Measurements from ENCODE around the gene IL19.

Gene IL19

GRCh38 chr1:206882555-206882954 is 112.0 kb downstream of the IL19 start (continued):
- TF ChIP-seq ZBTB17 (tag by site-specific recombination; IDR thresholded peaks at IDR 0.05) = no peak
- no peak for TF ChIP-seq ZNF571 (tag by site-specific recombination; IDR thresholded peaks at IDR 0.05)
- no peak for TF ChIP-seq ZNF623 (tag by site-specific recombination; IDR thresholded peaks at IDR 0.05)

DNA sequence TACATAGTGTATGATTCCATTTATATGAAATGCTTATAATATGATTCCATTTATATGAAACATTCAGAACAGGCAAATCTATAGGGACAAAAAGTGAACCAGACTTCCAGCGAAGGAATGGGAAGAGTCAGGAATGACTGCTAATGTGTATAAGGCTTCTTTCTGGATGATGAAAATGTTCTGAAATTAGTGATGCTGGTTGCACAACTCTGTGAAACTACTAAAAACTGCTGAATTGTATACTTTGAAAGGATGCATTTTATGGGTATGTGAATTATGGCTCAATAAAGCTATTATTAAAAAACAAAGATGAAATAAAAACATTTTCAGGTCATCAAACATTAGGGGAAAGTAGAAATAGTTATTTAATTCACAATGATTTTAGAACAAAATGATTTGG is 112.6 kb downstream of the IL19 start:
- POLR2A ChIA-PET = no interaction called here
- CTCF ChIA-PET = interaction anchor here (0.6 to 3.1 kb wide), 7 partner anchors 8 to 195 kb away, joined by 3 to 10 read pairs (median 4); partner anchors contain the start of gene IL20
- Histone ChIP-seq H3K36me3 (ENCODE audit: control insufficient read depth in 2 of 2, insufficient read depth in 1 of 2, low read length in 2 of 2) (no peaks in the 10 kb centered on the region), H3K4me3 (ENCODE audit: low read depth, low read length) (no peak overlapping the region), H3K27ac (ENCODE audit: extremely low read depth, low read depth, low read length) (no peak overlapping the region), H3K9me3 (ENCODE audit: control insufficient read depth, insufficient read depth, low read depth, low read length) (no peaks in the 10 kb centered on the region), H3K4me1 (ENCODE audit: control insufficient read depth, insufficient read depth, low read length) (no peaks in the 10 kb centered on the region)
- TF ChIP-seq ZNF274 (IDR thresholded peaks at IDR 0.05; ENCODE audit: low read length) (no peak), ZNF274 (tag by site-specific recombination; IDR thresholded peaks at IDR 0.05; ENCODE audit: borderline replicate concordance) (no peak), ZNF10 (tag by site-specific recombination; IDR thresholded peaks at IDR 0.05) (no peak), KLF10 (tag by site-specific recombination; IDR thresholded peaks at IDR 0.05) (no peak), HOXA7 (CRISPR knock-in tag; IDR thresholded peaks at IDR 0.05; ENCODE audit: borderline replicate concordance) (no peak), ZNF324 (tag by site-specific recombination; IDR thresholded peaks at IDR 0.05) (no peak), ZNF549 (tag by site-specific recombination; IDR thresholded peaks at IDR 0.05) (no peak), RBAK (tag by site-specific recombination; IDR thresholded peaks at IDR 0.05) (no peak), ZNF670 (tag by site-specific recombination; IDR thresholded peaks at IDR 0.05; ENCODE audit: low read depth) (no peak), ZNF214 (tag by site-specific recombination; IDR thresholded peaks at IDR 0.05; ENCODE audit: borderline replicate concordance) (no peak), ZNF610 (tag by site-specific recombination; IDR thresholded peaks at IDR 0.05; ENCODE audit: borderline replicate concordance) (no peak), GLIS2 (tag by site-specific recombination; IDR thresholded peaks at IDR 0.05) (no peak), TCF7L2 (IDR thresholded peaks at IDR 0.05; ENCODE audit: borderline replicate concordance, low read depth, low read length) (no peak), ZNF202 (tag by site-specific recombination; IDR thresholded peaks at IDR 0.05; ENCODE audit: borderline replicate concordance) (no peak), SP3 (tag by site-specific recombination; IDR thresholded peaks at IDR 0.05) (no peak), ZNF248 (tag by site-specific recombination; IDR thresholded peaks at IDR 0.05) (no peak), OVOL3 (tag by site-specific recombination; IDR thresholded peaks at IDR 0.05) (no peak), ZNF843 (tag by site-specific recombination; IDR thresholded peaks at IDR 0.05) (no peak), ZNF707 (tag by site-specific recombination; IDR thresholded peaks at IDR 0.05) (no peak), BCL11B (tag by site-specific recombination; IDR thresholded peaks at IDR 0.05; ENCODE audit: low read depth) (no peak)

DNA sequence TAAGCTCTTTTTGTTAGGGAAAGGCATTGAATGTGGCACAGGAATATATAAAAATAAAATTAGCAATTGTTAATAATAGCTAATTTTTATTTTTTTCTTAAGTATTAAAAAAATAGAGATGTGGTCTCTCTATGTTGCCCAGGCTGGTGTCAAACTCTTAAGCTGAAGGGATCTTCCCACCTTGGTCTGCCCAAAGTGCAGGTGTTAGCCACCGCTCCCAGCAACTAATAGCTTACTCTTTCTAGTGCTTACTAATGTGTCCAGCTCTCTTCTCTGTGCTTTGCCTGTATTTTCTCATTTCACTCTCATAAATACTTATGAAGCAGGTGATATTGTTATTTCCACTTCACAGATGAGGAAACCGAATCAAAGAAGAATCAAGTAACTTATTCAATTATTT is 113.3 kb downstream of the IL19 start:
- no peaks in the 10 kb centered on the region for H3K4me1 ChIP-seq (ENCODE audit: control insufficient read depth, insufficient read depth, low read length)
- no peaks in the 10 kb centered on the region for H3K9me3 ChIP-seq (ENCODE audit: control insufficient read depth, insufficient read depth, low read depth, low read length)
- no peaks in the 10 kb centered on the region for H3K36me3 ChIP-seq (ENCODE audit: control insufficient read depth in 2 of 2, insufficient read depth in 1 of 2, low read length in 2 of 2)
- POLR2A ChIA-PET = no interaction called here
- no peak overlapping the region for H3K27ac ChIP-seq (ENCODE audit: extremely low read depth, low read depth, low read length)
- H3K4me3 ChIP-seq (ENCODE audit: low read depth, low read length) = no peak overlapping the region
- CTCF ChIA-PET = interaction anchor here (0.6 to 3.1 kb wide), 6 partner anchors 11 to 194 kb away, joined by 3 to 10 read pairs (median 4); partner anchors contain the start of gene IL20
- TF ChIP-seq PRDM1 (tag by site-specific recombination; IDR thresholded peaks at IDR 0.05) (no peak), GLIS2 (tag by site-specific recombination; IDR thresholded peaks at IDR 0.05) (no peak), ELK4 (IDR thresholded peaks at IDR 0.05; ENCODE audit: borderline replicate concordance, low read depth, low read length) (no peak), YY2 (tag by site-specific recombination; IDR thresholded peaks at IDR 0.05) (no peak), ZNF169 (tag by site-specific recombination; IDR thresholded peaks at IDR 0.05) (no peak)
- TF ChIP-seq, protein P1, sequence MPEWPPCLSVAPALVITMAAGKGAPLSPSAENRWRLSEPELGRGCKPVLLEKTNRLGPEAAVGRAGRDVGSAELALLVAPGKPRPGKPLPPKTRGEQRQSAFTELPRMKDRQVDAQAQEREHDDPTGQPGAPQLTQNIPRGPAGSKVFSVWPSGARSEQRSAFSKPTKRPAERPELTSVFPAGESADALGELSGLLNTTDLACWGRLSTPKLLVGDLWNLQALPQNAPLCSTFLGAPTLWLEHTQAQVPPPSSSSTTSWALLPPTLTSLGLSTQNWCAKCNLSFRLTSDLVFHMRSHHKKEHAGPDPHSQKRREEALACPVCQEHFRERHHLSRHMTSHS (tag by site-specific recombination; IDR thresholded peaks at IDR 0.05) = no peak
- TF ChIP-seq, protein P2, sequence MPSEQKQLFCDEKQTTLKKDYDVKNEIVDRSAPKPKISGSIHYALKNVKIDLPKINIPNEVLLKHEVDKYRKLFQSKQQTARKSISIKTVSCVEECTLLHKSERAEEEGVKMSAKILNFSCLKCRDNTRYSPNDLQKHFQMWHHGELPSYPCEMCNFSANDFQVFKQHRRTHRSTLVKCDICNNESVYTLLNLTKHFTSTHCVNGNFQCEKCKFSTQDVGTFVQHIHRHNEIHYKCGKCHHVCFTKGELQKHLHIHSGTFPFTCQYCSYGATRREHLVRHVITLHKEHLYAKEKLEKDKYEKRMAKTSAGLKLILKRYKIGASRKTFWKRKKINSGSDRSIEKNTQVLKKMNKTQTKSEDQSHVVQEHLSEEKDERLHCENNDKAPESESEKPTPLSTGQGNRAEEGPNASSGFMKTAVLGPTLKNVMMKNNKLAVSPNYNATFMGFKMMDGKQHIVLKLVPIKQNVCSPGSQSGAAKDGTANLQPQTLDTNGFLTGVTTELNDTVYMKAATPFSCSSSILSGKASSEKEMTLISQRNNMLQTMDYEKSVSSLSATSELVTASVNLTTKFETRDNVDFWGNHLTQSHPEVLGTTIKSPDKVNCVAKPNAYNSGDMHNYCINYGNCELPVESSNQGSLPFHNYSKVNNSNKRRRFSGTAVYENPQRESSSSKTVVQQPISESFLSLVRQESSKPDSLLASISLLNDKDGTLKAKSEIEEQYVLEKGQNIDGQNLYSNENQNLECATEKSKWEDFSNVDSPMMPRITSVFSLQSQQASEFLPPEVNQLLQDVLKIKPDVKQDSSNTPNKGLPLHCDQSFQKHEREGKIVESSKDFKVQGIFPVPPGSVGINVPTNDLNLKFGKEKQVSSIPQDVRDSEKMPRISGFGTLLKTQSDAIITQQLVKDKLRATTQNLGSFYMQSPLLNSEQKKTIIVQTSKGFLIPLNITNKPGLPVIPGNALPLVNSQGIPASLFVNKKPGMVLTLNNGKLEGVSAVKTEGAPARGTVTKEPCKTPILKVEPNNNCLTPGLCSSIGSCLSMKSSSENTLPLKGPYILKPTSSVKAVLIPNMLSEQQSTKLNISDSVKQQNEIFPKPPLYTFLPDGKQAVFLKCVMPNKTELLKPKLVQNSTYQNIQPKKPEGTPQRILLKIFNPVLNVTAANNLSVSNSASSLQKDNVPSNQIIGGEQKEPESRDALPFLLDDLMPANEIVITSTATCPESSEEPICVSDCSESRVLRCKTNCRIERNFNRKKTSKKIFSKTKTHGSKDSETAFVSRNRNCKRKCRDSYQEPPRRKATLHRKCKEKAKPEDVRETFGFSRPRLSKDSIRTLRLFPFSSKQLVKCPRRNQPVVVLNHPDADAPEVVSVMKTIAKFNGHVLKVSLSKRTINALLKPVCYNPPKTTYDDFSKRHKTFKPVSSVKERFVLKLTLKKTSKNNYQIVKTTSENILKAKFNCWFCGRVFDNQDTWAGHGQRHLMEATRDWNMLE (tag by site-specific recombination; conservative IDR thresholded peaks at IDR 0.05; ENCODE audit: low read depth) = no peak
